Neural progenitor cell (in vitro differentiated cells): ENCODE measurements around the gene GNG3.

Experiments used
- CTCF ChIP-seq: fragments of 200-600 bp; sonication (generic); IDR thresholded peaks from 2 replicates; pipeline ENCODE4 v1.5.1; 2017; ENCODE audit warnings: antibody characterized with exemption, mild to moderate bottlenecking
- EZH2 ChIP-seq: fragments of 200-600 bp; sonication (generic); IDR thresholded peaks from 2 replicates; pipeline ENCODE4 v1.6.1; 2017; ENCODE audit warnings: antibody characterized with exemption, mild to moderate bottlenecking, moderate library complexity

DNA sequence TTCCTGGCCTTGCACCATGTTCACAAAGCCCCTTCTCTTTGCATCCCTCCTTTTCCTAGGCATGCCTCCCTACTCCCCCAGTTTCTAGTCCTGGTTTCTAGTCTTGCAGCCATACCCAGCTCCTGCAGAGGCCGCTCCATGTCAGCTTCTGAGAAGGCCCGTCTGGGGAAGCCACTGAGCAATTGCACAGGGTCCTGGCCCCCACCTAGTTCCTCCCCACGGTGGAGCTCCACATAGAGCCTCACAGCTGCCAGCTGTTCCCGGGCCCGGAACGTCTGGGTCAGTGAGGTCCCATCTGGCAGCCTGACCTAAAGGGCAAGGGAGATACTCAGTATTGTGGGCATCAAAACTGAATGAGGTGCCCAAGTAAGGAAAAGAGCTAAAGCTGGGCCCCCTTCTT is 30.8 kb upstream of the GNG3 start:
- TF ChIP-seq CTCF, result no peak
- no peak for TF ChIP-seq EZH2
